22Rv1 (cell line): Measurements from ENCODE around the gene CNIH2.

Experiments used
- H3K27ac ChIP-seq: fragments of 450-650 bp; 2 replicates; pipeline ENCODE4 v1.5.1; 2017
- ZFX ChIP-seq: fragments of 450-650 bp; IDR thresholded peaks from 2 replicates; pipeline ENCODE4 v1.6.1; 2017; ENCODE audit warnings: antibody characterized with exemption, borderline replicate concordance
- TF ChIP-seq, protein P1 (sequence below): fragments of 450-650 bp; IDR thresholded peaks from 2 replicates; pipeline ENCODE4 v1.5.1; 2017; ENCODE audit warnings: mild to moderate bottlenecking

CNIH2 gene

DNA sequence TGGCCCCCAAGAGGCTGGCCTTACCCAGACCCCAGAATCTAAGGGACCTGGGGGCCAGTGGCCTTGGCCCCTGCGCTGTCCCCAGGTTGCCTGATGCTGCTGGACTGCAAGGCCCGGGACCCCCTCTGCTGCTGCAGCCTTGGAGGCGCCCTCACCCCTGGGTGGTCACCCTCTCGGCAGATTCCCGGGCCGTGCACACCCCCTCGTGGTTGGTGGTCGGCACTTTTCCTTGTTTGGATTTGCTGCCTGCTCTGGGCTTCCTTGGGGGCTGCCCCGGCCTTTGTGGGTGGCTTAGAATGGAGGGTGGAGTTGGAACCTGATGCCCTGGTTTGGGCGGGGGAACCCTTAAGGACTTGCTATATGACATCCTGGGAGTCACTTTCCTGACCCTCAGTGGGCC is 53.0 kb downstream of the CNIH2 start:
- H3K27ac ChIP-seq: no peak overlapping the region
- TF ChIP-seq ZFX: no peak
- TF ChIP-seq, protein P1, sequence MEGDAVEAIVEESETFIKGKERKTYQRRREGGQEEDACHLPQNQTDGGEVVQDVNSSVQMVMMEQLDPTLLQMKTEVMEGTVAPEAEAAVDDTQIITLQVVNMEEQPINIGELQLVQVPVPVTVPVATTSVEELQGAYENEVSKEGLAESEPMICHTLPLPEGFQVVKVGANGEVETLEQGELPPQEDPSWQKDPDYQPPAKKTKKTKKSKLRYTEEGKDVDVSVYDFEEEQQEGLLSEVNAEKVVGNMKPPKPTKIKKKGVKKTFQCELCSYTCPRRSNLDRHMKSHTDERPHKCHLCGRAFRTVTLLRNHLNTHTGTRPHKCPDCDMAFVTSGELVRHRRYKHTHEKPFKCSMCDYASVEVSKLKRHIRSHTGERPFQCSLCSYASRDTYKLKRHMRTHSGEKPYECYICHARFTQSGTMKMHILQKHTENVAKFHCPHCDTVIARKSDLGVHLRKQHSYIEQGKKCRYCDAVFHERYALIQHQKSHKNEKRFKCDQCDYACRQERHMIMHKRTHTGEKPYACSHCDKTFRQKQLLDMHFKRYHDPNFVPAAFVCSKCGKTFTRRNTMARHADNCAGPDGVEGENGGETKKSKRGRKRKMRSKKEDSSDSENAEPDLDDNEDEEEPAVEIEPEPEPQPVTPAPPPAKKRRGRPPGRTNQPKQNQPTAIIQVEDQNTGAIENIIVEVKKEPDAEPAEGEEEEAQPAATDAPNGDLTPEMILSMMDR: no peak

DNA sequence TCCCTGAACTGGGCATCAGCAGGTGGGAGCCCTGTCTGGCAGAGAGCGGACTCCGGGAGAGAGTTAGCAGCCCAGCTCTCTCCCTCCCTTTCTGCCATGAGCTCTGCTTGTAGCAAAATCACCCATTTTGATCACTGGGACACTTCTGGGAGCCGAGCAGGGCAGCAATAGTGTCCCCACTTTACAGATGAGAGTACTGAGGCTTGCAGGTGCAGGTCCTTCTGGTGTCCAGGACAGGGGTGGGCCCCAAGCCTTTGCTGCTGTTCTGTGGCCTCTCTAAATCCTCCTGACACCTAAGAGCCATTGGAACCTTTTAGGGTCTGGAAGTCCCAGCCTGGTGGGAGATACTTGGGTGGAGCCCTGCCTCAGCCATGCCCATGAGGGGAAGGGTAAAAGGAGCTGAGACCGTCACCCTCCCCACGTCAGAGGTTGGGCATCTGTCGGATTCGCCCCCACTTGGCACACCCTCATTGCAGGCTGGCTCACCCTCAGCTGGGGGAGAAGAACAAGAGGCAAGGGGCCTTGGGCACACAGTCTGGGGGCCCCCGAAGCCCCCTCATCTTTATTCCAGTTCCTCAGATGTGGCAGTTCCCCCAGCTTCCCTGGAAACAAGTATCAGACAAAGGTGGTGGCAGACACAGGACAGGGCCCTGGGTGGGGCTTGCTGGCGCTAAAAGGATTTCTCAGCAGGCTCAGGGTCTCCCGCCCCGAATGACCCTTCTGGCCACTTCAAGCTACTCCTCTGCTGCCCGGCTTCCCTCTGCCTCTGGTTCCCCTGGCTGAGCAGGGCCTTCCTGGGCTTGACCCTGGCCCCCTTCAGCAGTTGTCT is 53.8 kb downstream of the CNIH2 start:
- H3K27ac ChIP-seq: no peak overlapping the region
- TF ChIP-seq, protein P1: no peak
- no peak for TF ChIP-seq ZFX

DNA sequence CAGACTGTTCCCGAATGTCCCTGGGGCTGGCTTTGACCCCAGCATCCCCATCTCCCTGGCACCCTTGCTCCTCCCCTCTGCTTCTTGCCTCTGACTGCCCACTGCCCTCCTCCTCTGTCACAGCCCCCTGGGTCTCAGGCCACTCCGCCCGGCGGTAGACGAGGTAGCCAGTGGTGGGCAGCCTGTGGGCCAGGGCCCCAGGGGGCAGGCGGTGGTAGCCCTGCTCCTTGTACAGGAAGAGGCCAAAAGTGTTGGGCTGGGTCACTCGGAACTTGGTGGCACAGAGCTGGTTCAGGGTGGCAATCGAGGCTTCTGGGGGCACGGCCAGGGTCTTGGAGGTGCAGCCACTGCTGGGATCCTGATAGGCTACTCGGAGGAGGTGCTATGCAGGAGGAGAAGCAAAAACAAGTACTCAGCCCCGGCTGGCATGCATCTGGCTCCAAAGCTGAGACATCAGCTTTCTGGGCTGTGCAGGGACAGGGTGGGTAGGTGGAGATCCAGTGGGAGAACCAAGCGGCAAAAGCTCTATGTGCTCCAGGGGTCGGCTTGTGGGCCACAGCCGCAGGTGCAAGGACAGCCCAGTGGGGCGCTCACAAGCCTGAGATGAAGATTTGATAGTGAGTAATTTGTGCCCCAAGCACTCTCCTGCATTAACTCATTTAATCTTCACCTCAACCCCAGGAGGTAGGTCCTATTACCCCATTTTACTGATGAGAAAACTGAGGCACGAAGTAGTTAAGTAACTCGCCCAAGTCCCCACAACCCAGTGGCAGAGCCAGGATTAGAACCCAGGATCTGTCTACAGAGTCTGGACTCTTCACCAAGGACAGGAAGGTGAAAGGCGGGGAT is 54.6 kb downstream of the CNIH2 start:
- no peak overlapping the region for H3K27ac ChIP-seq
- no peak for TF ChIP-seq ZFX
- TF ChIP-seq, protein P1: no peak

DNA sequence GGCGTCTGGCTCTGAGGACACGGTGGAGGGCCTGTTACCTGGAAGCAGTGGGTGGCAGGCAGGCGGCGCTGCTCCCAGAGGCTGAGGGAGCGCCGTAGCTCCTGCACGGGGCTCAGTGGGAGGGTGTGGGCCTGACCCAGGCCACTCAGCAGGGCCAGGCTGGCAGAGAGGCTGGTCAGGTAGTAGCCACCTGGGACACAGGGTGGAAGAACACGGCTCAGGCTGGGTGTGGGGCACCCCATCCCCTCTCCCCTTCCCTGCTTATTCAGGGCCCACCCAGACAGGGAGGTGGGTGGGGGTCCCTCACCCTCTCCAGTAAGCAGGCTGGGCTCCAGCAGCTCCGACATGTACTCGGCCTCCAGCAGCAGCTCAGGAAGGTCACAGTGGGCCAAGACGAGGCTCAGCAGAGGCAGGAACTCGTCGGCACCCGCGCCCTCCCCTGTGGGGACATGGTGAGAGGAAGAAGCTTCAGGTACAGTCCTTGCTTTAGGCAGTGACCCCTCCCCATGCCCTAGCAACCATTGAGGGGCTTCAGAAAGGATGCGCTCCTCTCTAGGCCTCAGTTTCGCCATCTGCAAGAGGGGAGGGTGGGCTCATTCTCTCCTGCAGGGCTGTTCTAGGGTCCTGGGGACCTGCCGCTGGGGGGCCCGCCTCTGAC is 55.4 kb downstream of the CNIH2 start:
- H3K27ac ChIP-seq: no peak overlapping the region
- no peak for TF ChIP-seq ZFX
- TF ChIP-seq, protein P1: no peak
